ENCODE data around the gene PARN. TPM values are rescaled to one million over a fixed set of nuclear protein-coding genes. Genes with fewer than 3 reads are reported as not detected.

PARN gene
- polyA plus RNA-seq, 2 of the 4 experiments (the other 2 are of a cell fraction): 40.0 to 58.6 TPM

GRCh38 chr16:14529010-14529669 is 100.9 kb downstream of the PARN start (continued):
- TF ChIP-seq BCL3 (IDR thresholded peaks at IDR 0.05) (no peak), ESRRA (IDR thresholded peaks at IDR 0.05; ENCODE audit: borderline replicate concordance, low read length) (no peak), FOSL2 (IDR thresholded peaks at IDR 0.05) (no peak), FOSL2 (CRISPR knock-in tag; IDR thresholded peaks at IDR 0.05) (peak; percentile 16; the same call in 1 of the 2 replicates), HOXA7 (CRISPR knock-in tag; IDR thresholded peaks at IDR 0.05) (no peak), ATOH8 (CRISPR knock-in tag; IDR thresholded peaks at IDR 0.05; ENCODE audit: low read depth) (peak; percentile 84), HOXB13 (CRISPR knock-in tag; IDR thresholded peaks at IDR 0.05; ENCODE audit: low read depth) (peak; percentile 45; the same call in 1 of the 2 replicates)

GRCh38 chr16:14528306-14528705 is 101.8 kb downstream of the PARN start:
- H3K4me3 ChIP-seq: no peak overlapping the region
- no peaks in the 10 kb centered on the region for H3K9me3 ChIP-seq
- WGBS (ENCODE audit: missing lambda C conversion rate): 65% methylated on average over 4 of the region's 4 CpGs
- peaks cover 78% of the 10 kb centered on the region for H3K4me1 ChIP-seq
- ATAC-seq (peak in 1 of 2 experiments; percentile 36; a peak in 3 of 6 replicates), DNase-seq (ENCODE audit: low read depth in 1 of 2, low spot score in 1 of 2) (peak in 1 of 2 experiments; percentile 44), FAIRE-seq (no peak)
- ChIA-PET CTCF (interaction anchor here (0.6 to 5.8 kb wide), 54 partner anchors 11 to 657 kb away, joined by 3 to 72 read pairs (median 4); no protein-coding TSS in a partner anchor), POLR2A (interaction anchor here (0.6 to 2.4 kb wide), 6 partner anchors 26 to 243 kb away, joined by 3 to 10 read pairs (median 4); no protein-coding TSS in a partner anchor)
- peak overlapping the region; percentile 91 for H3K27ac ChIP-seq
- 0 out of 2 replicates have a peak, but pooled peaks have one; percentile 44 for TF ChIP-seq HOXA7 (CRISPR knock-in tag; IDR thresholded peaks at IDR 0.05)
- 0 out of 2 replicates have a peak, but pooled peaks have one; percentile 49 for TF ChIP-seq HOXB13 (CRISPR knock-in tag; IDR thresholded peaks at IDR 0.05; ENCODE audit: low read depth)
- TF ChIP-seq ATOH8 (CRISPR knock-in tag; IDR thresholded peaks at IDR 0.05; ENCODE audit: low read depth): 0 out of 2 replicates have a peak, but pooled peaks have one; percentile 6
- TF ChIP-seq TFCP2L1 (CRISPR knock-in tag; IDR thresholded peaks at IDR 0.05): peak; percentile 70
- TF ChIP-seq HMGXB4 (CRISPR knock-in tag; IDR thresholded peaks at IDR 0.05; ENCODE audit: borderline replicate concordance): 0 out of 2 replicates have a peak, but pooled peaks have one; percentile 35
- no peak for TF ChIP-seq CHD2 (IDR thresholded peaks at IDR 0.05; ENCODE audit: low read length, partially characterized antibody)
- TF ChIP-seq RNF2 (IDR thresholded peaks at IDR 0.05; ENCODE audit: borderline replicate concordance, low read depth): no peak
- H3K4me2 ChIP-seq: peak overlapping the region; percentile 70

- Histone ChIP-seq H3K27ac (peak overlapping the region; percentile 91), H3K4me2 (peak overlapping the region; percentile 70), H3K9me3 (no peaks in the 10 kb centered on the region), H3K4me1 (peaks cover 85% of the 10 kb centered on the region), H3K4me3 (no peak overlapping the region)
- ChIA-PET CTCF (interaction anchor here (0.6 to 5.8 kb wide), 29 partner anchors 14 to 281 kb away, joined by 3 to 72 read pairs (median 5); no protein-coding TSS in a partner anchor), POLR2A (interaction anchor here (0.7 to 2.4 kb wide), 3 partner anchors 12 to 226 kb away, joined by 4 to 10 read pairs (median 7); no protein-coding TSS in a partner anchor)
- ATAC-seq: peak in 1 of 2 experiments; percentile 34; a peak in 3 of 6 replicates
- 42% methylated on average over 5 of the region's 5 CpGs for WGBS (ENCODE audit: missing lambda C conversion rate)
- peak; percentile 74 for FAIRE-seq
- DNase-seq (ENCODE audit: low read depth in 1 of 2, low spot score in 1 of 2): peak in 1 of 2 experiments; percentile 39
- no peak for TF ChIP-seq RNF2 (IDR thresholded peaks at IDR 0.05; ENCODE audit: borderline replicate concordance, low read depth)
- no peak for TF ChIP-seq GATA3 (IDR thresholded peaks at IDR 0.05; ENCODE audit: borderline replicate concordance)
- peak; percentile 19; the same call in 1 of the 3 replicates for TF ChIP-seq SMC3 (IDR thresholded peaks at IDR 0.05)
- TF ChIP-seq HES2 (IDR thresholded peaks at IDR 0.05): no peak
- TF ChIP-seq RARB (CRISPR knock-in tag; IDR thresholded peaks at IDR 0.05): peak; percentile 13; the same call in 1 of the 2 replicates
- TF ChIP-seq PBX3 (IDR thresholded peaks at IDR 0.05): no peak
- peak; percentile 66 to 79; a peak in 3 of 4 replicates for TF ChIP-seq CEBPB (IDR thresholded peaks at IDR 0.05)
- no peak for TF ChIP-seq CHD4 (IDR thresholded peaks at IDR 0.05; ENCODE audit: borderline replicate concordance)
- no peak for TF ChIP-seq RCOR1 (IDR thresholded peaks at IDR 0.05; ENCODE audit: low read depth, low read length)
- TF ChIP-seq EHMT2 (IDR thresholded peaks at IDR 0.05; ENCODE audit: low read depth): no peak
- 0 out of 2 replicates have a peak, but pooled peaks have one; percentile 50 for TF ChIP-seq TFCP2L1 (CRISPR knock-in tag; IDR thresholded peaks at IDR 0.05)
- no peak for TF ChIP-seq FOSL2 (IDR thresholded peaks at IDR 0.05)
- TF ChIP-seq FOSL2 (CRISPR knock-in tag; IDR thresholded peaks at IDR 0.05): peak; percentile 71
- no peak for TF ChIP-seq PHF8 (IDR thresholded peaks at IDR 0.05; ENCODE audit: borderline replicate concordance, low read depth)
- TF ChIP-seq FOSB (CRISPR knock-in tag; IDR thresholded peaks at IDR 0.05): no peak
- no peak for TF ChIP-seq EHF (CRISPR knock-in tag; IDR thresholded peaks at IDR 0.05)
- no peak for TF ChIP-seq EP300 (IDR thresholded peaks at IDR 0.05)
- TF ChIP-seq ZNF302 (CRISPR knock-in tag; IDR thresholded peaks at IDR 0.05): peak; percentile 48; the same call in 1 of the 2 replicates
Measured at GRCh38 chr16:14527411-14528044, 102.5 kb downstream of the PARN start.
